T-helper 1 cell treated with Interleukin-12 subunit alpha and Interleukin-12 subunit beta and Interleukin-4 antibody, amounts not matched to agents 30 μg/mL and 1 μg/mL, for 36 hours (primary cell): ENCODE data around the gene EGFL7.

ENCODE experiments used
- H3K27ac Mint-ChIP-seq: one replicate; pipeline ENCODE4 v1.8.0; 2021; ENCODE audit warnings: mild to moderate bottlenecking, mixed read lengths
- H3K27me3 Mint-ChIP-seq: one replicate; pipeline ENCODE4 v1.8.0; 2021; ENCODE audit warnings: low read depth, mixed read lengths
- H3K36me3 Mint-ChIP-seq: one replicate; pipeline ENCODE4 v1.8.0; 2021; ENCODE audit warnings: low read depth, mixed read lengths
- H3K4me1 Mint-ChIP-seq: one replicate; pipeline ENCODE4 v1.8.0; 2021; ENCODE audit warnings: low read depth, mixed read lengths
- H3K4me3 Mint-ChIP-seq: one replicate; pipeline ENCODE4 v1.8.0; 2021; ENCODE audit warnings: mild to moderate bottlenecking, moderate library complexity, mixed read lengths
- H3K9me3 Mint-ChIP-seq: one replicate; pipeline ENCODE4 v1.8.0; 2021; ENCODE audit warnings: mixed read lengths

Gene EGFL7

DNA sequence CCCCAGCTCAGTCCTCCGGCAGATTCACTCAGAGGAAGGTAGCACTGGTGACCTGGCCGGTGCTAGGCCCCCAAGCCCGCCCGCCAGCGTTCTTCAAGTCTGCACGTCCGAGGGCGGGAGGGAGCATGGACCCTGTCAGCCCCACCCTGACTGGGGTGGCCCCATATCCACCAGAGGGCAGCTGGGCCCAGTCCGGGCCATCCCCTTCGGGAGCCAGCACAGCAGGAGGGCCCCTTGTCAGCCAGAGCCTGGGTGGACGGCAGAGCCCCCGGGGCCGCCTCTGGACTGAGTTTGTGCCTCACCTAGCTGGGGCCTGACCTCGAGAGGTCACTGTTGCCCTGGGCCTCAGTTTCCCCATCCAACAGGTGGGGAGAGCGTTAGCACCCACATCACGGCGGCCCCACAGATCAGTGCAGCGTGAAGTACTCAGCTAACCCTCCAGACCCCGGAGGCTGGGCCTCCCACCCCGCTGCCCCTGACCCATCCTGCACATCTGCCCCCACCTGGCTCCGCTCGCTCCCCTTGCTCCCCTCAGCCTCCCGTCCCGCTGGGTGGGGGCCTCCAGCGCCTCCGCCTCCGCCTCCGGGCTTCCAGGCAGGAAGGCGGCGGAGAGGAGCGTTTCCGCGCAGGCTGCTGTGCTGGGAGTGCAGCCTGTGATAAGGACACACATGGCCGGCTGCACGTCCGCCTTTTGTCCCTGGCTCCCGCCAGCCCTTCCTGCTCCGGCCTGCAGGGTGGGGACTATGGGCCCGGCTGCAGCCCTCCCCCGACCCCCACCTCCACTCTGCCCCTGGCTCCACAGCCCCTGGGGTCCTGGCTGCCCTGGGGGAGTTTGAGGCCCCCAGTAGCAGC is 16.6 kb upstream of the EGFL7 start:
- H3K9me3 Mint-ChIP-seq, result no peaks in the 10 kb centered on the region
- H3K27me3 Mint-ChIP-seq, result peaks cover 25% of the 10 kb centered on the region
- no peaks in the 10 kb centered on the region for H3K4me1 Mint-ChIP-seq
- H3K4me3 Mint-ChIP-seq, result no peak overlapping the region
- H3K36me3 Mint-ChIP-seq, result no peaks in the 10 kb centered on the region
- H3K27ac Mint-ChIP-seq, result no peak overlapping the region

DNA sequence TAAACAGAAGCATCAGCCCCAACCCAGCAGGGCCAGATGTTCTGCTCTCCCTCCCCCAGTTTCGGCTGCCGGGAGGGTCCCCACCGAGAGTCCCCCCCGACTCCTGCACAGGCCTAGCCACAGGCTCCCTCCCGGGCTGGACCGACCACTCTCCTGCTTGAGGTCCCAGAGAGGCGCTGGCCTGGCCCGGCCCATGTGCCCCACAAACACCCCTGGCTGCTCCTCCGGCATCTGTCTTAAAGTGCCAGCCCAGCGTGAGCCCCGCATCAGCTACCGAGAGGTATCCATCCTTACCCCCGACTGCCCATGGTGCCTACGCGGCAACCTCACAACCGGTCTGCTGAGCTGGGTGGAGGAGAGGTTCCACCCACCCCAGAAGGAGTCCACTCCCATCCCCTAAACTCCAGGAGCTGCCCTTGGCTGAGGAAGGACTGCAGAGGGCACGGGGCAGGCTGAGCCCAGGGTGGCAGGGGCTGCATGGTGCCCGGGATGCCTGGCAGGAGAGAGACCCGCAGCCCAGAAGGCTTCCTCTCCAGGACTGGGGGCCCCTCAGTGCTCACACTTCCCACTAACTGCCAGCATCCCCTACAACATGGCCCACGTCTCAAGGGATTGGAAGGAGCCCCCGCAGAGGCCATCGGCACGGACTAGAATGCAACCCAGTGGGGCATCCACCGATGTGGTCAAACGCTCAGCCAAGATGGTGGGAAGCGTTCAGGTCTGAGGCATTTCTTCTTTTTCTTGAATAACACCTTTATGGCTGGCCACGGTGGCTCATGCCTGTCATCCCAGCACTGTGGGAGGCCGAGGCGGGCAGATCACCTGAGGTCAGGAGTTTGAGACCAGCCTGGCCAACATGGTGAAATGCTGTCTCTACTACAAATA is 15.6 kb upstream of the EGFL7 start:
- Mint-ChIP-seq H3K4me1 (no peaks in the 10 kb centered on the region), H3K27ac (no peak overlapping the region)

DNA sequence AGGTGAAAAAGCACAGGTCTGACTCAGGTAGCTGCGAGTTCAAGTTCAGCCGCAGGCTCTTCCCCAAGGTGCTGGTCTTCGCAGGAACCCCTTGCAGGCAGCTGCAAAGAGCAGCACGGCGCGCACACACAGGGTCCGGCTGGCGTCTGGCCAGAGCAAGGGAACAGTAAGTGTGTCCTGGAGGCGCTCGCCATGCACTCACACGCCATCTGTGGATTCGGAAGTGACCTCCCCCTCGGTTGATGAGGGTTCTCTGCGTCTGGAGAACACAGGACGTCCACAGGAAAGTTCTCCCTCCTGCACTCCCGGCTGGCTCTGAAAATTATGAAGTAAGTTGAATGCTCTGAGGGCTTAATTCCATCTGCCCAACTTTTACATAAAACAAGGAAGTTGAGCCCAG is 14.0 kb upstream of the EGFL7 start:
- Mint-ChIP-seq H3K36me3 (no peaks in the 10 kb centered on the region), H3K27me3 (peaks cover 12% of the 10 kb centered on the region), H3K4me3 (no peak overlapping the region), H3K9me3 (no peaks in the 10 kb centered on the region), H3K4me1 (no peaks in the 10 kb centered on the region), H3K27ac (no peak overlapping the region)

More for the DNA sequence above, 15.6 kb upstream of the EGFL7 start:
- peaks cover 25% of the 10 kb centered on the region for H3K27me3 Mint-ChIP-seq
- no peaks in the 10 kb centered on the region for H3K9me3 Mint-ChIP-seq
- H3K4me3 Mint-ChIP-seq, result no peak overlapping the region
- no peaks in the 10 kb centered on the region for H3K36me3 Mint-ChIP-seq

DNA sequence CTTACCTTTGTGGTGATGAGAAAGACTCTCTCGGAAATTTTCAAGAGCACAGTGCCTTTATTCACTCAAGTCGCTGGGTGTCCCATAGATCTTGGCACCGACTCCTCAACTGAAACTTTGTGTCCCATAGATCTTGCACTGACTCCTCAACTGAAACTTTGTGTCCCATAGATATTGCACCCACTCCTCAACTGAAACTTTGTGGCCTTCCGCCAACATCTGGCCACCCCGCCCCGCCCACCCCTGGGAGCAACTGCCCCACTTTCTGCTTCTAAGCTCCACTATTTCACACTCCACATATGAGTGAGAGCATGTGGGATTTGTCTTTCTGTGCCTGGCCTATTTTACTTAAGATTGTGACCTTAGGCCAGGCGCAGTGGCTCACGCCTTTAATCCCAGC is 12.7 kb upstream of the EGFL7 start:
- Mint-ChIP-seq H3K9me3 (no peaks in the 10 kb centered on the region), H3K27ac (no peak overlapping the region), H3K36me3 (no peaks in the 10 kb centered on the region), H3K4me3 (no peak overlapping the region), H3K27me3 (peaks cover 9% of the 10 kb centered on the region), H3K4me1 (no peaks in the 10 kb centered on the region)

DNA sequence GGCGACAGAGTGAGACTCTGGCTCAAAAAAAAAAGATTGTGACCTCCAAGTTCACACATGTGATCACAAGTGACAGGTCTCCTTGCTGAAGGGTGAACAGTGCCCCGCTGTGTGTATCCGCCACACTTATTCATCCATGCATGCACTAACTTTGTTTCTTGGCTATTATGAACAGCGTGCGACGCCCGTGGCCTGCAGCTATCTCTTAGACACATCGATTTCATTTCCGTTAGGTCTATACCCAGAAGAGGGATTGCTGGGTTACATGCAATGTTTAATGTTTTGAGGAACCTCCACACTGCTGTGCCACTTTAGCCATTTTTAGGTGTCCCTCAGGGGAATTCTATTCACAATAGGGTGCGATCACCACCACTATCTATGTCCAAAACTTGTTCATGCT is 12.1 kb upstream of the EGFL7 start:
- peaks cover 9% of the 10 kb centered on the region for H3K27me3 Mint-ChIP-seq

DNA sequence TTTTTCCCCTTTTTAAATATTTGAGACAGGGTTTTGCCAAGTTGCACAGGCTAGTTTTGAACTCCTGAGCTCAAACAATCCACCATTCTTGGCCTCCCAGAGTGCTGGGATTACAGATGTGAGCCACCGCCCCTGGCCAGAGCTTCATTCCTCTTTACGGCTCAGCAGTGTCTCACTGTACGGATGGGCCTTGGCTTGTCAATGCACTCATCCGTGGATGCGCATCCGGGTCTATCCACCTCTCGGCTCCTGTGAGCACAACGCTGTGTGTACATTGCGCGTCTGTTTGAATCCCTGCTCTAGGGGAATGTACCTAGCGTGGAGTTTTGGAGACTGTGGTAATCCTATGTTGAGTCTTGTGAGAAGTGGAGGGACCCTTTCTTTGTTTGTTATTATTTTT is 10.9 kb upstream of the EGFL7 start:
- no peaks in the 10 kb centered on the region for H3K9me3 Mint-ChIP-seq
- no peak overlapping the region for H3K27ac Mint-ChIP-seq
- no peaks in the 10 kb centered on the region for H3K4me1 Mint-ChIP-seq
- H3K4me3 Mint-ChIP-seq, result no peak overlapping the region
- H3K27me3 Mint-ChIP-seq, result peaks cover 16% of the 10 kb centered on the region
- no peaks in the 10 kb centered on the region for H3K36me3 Mint-ChIP-seq

More for the DNA sequence above, 12.1 kb upstream of the EGFL7 start:
- no peak overlapping the region for H3K4me3 Mint-ChIP-seq
- no peaks in the 10 kb centered on the region for H3K4me1 Mint-ChIP-seq
- H3K27ac Mint-ChIP-seq, result no peak overlapping the region
- no peaks in the 10 kb centered on the region for H3K9me3 Mint-ChIP-seq
- H3K36me3 Mint-ChIP-seq, result no peaks in the 10 kb centered on the region

DNA sequence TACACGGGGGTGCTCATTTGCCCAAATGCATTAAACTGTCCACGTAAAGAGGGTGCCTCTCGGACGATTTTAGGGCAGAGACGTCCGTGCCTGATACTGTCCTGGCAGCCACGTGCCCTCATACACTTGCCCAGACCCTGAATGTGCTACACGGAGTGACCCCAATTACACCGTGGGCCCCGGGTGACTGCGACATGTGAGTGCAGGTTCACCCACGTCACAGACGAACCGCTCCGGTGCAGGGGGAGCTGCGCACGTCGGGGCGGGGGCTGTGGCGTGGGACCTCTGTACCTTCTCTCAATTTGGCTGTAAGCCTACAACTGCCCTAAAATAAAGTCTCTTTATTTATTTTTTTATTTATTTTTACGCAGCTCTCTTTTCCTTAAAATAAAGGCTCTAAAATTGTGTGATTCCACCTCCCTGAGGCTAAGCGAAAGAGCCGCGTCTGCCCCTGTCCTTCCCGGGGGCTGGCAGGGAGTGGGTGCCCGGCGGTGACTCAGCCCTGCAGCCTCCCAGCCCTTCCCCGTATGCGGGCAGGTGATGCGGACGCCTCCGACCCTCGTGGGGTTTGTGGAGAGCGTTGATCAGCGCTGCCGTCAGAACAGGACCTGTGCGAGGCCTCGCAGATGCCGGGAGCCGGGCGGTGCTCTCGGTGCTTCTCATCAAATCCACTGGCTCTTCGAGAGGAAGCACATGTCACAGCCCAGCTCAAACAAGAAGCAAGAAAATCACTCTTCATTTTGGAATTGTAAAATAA is 9.2 kb upstream of the EGFL7 start:
- Mint-ChIP-seq H3K4me3 (no peak overlapping the region), H3K4me1 (peaks cover 2% of the 10 kb centered on the region), H3K27me3 (peaks cover 23% of the 10 kb centered on the region), H3K9me3 (no peaks in the 10 kb centered on the region), H3K27ac (no peak overlapping the region), H3K36me3 (no peaks in the 10 kb centered on the region)

DNA sequence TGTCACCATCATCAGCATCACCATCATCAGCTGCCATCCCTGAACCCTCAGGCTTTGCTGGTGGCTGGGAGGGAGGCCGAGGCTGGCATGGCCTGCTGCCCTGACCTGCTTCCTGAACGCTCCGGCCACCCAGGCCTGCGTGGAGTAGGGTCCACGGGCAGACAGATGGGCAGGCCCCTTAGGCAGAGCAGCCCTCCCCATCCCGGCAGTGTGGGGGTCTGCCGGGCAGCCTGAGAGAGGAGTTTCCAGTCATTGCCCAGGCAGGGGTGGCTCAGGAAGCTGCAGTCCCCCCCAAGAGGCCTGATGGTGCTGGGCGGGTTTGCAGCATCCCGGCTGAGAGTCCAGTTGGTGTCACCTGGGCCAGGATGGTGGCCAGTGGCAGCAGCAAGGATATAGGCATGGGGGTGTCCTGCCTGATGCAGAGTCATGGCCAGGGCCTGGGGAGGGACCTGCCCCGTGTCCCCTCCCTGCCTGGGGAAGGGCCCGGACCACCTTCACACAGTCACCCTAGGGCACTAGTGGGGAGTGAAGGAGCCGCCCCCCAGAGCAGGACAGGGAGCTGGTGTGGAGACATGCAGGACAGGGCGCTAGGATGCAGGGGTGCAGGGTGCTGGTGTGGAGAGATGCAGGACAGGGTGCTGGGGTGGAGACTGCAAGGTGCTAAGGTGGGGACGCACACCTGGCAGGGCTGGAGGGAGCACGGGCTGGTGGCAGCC is 7.7 kb upstream of the EGFL7 start:
- H3K27me3 Mint-ChIP-seq, result peaks cover 20% of the 10 kb centered on the region
- H3K27ac Mint-ChIP-seq, result no peak overlapping the region
- no peaks in the 10 kb centered on the region for H3K9me3 Mint-ChIP-seq
- H3K4me3 Mint-ChIP-seq, result no peak overlapping the region
- peaks cover 2% of the 10 kb centered on the region for H3K4me1 Mint-ChIP-seq
- no peaks in the 10 kb centered on the region for H3K36me3 Mint-ChIP-seq

DNA sequence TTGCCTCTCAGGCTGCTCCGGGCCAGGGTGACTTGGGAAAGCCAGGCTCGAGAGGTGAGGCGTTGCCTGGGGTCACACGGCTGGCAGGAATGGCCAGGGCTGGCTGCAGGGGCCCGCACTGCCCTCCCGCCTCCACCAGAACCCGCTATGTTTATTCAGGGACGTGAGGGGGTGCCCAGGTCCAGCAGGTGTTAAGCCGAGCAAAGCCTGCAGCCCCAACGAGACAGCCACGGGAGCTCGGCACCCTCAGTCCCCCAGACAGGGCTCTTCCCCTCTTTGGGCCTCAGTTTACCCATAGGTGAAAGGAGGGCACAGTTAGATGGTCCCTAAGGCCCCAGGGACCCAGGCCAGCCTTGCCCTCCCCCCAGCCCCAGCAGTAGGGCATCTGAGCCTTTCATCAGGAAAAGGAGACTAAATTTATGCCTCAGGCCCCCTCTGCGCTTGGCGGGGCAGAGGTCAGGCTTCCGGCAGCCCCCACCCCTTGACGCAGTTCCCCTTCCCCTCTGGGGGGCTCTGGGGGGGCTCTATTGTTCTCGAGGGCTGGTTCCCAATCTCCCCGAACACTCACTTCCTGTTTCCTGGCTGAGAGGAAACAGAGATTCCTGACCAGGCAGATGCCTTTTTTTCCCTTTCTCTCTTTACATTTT is 7.1 kb upstream of the EGFL7 start:
- H3K9me3 Mint-ChIP-seq, result no peaks in the 10 kb centered on the region
- no peak overlapping the region for H3K27ac Mint-ChIP-seq
- no peaks in the 10 kb centered on the region for H3K36me3 Mint-ChIP-seq
- no peak overlapping the region for H3K4me3 Mint-ChIP-seq
- peaks cover 20% of the 10 kb centered on the region for H3K27me3 Mint-ChIP-seq
- H3K4me1 Mint-ChIP-seq, result peaks cover 2% of the 10 kb centered on the region

DNA sequence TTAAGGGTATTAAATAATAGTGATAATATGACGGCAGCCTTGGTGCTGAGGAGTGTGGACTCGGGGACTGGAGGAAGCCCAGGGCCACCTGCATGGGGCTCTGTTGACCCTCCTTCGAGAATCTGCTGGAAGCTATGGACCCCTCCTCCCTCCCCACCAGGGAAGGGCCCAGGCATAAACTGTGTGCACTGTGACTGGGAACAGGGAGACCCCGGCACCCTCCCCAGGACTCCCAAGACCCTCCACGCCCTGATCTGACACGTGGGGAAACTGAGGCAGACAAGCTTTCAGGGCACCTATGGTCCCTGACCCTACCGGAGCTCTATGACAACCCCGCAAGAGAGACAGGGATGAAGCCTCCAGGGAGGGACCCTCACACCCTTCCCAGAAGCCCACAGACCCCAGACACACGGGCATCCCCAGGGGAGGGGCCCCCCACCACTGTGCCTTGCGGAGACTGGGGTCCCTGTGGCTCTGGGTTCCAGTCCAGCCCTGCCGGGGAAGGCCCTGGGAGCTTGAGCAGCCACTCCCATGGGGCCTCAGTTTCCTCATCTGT is 6.5 kb upstream of the EGFL7 start:
- H3K4me3 Mint-ChIP-seq, result no peak overlapping the region
- no peak overlapping the region for H3K27ac Mint-ChIP-seq
- H3K27me3 Mint-ChIP-seq, result peaks cover 20% of the 10 kb centered on the region
- peaks cover 2% of the 10 kb centered on the region for H3K4me1 Mint-ChIP-seq
- H3K36me3 Mint-ChIP-seq, result no peaks in the 10 kb centered on the region
- H3K9me3 Mint-ChIP-seq, result no peaks in the 10 kb centered on the region

DNA sequence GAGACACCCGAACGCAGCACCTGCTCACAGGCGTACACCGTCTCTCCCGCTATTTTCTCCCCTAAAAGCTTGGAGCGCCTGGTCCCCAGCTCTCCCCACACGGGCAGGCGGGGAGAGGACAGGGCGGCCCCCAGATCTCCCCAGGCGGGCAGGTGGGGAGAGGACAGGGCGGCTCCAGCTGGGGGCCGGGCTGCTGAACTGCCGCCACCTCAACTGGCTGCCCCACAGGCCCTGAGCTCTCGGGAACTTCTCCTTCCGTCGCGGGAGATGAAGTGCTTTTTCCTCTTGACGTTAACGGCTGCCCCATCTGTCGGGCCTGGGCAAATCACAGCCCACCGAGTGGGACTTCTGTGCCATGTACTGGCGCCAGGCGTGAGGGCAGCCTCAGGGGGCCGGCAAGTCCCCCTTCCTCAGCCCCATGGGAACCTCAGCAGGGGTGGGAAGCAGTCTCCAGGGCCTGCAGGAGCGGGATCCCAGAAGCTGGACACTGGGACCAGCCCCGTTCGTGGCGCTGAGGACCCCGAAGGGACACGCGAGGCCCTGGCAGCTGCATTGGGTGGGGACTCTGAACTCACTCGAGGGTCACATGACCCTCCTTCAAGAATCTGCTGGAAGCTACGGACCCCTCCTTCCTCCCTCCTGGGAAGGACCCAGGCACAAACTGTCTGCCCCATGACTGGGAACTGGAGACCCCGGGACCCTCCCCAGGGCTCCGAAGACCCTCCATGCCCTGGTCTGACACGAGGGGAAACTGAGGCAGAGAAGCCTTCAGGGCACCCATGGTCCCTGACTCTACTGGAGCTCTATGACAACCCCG is 5.7 kb upstream of the EGFL7 start:
- Mint-ChIP-seq H3K4me1 (peaks cover 2% of the 10 kb centered on the region), H3K36me3 (no peaks in the 10 kb centered on the region)

DNA sequence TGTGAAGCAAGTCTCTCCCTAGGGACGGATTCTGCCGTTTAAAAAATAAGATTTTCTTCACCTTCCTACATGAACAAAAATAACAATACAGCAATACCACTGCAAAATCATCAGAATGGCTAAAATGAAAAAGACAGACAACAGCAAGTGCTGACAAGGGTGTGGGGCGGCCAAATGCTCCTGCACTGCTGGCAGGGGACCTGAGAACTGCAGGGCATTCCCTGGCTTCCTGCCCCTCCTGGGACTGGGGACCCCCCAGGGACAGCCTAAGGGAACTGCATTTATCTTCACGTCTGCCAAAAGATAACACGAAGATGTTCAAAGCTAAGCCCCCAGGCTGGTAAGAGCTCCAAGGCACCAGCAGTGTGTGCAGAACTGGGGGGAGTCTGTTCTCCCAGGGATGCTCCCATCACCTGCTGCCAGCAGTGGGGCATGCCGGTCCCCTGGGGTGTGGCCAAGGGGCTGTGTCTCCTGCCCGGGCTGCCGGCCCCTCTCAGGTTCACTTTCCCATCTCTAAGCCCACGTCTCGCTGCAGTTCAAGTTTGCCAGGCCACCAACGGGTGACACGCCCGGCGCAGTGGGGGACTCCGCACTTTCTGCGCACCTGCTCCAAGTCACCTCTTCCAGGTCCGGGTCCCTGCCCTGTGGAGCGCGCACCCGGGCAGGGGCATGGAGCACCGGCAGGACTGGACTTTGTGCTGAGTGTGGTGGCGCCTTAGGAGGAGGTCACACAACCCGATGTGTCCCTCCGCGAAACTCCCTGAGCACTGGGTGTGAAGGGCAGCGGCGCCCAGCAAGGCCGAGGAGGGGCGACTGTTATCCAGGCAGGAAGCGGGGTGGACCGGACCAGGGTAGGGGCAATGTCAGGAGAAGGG is 4.5 kb upstream of the EGFL7 start:
- Mint-ChIP-seq H3K9me3 (no peaks in the 10 kb centered on the region), H3K4me3 (no peak overlapping the region), H3K4me1 (peaks cover 2% of the 10 kb centered on the region), H3K36me3 (no peaks in the 10 kb centered on the region), H3K27ac (no peak overlapping the region), H3K27me3 (peaks cover 20% of the 10 kb centered on the region)

More for the DNA sequence above, 5.7 kb upstream of the EGFL7 start:
- H3K4me3 Mint-ChIP-seq, result no peak overlapping the region
- H3K27ac Mint-ChIP-seq, result no peak overlapping the region
- H3K9me3 Mint-ChIP-seq, result no peaks in the 10 kb centered on the region
- H3K27me3 Mint-ChIP-seq, result peaks cover 20% of the 10 kb centered on the region
